ENCODE data around the gene IMPA2. TPM values are rescaled to one million over a fixed set of nuclear protein-coding genes. Genes with fewer than 3 reads are reported as not detected.

The IMPA2 gene
- total RNA-seq, 4 donors from 2014 or later: 121 to 235 (median 164) TPM

- Histone ChIP-seq H3K4me1 (peaks cover 32 to 78% (median 69%) of the 10 kb centered on the region in 3 donors), H3K9me3 (no peaks in the 10 kb centered on the region), H3K36me3 (peaks cover 0 to 88% (median 11%) of the 10 kb centered on the region in 3 donors), H3K4me3 (no peak overlapping the region), H3K27me3 (no peaks in the 10 kb centered on the region), H3K27ac (peak overlapping the region; percentile 74 to 89 (median 80))
- no peak for DNase-seq
- intact Hi-C loops (cut with DNase I): no loop called here
- WGBS, 2 donors: 58 to 66% methylated on average over 11 to 12 of the region's 14 CpGs
- TF ChIP-seq CTCF (IDR thresholded peaks at IDR 0.05) (no peak), POLR2A (IDR thresholded peaks at IDR 0.05) (no peak)
These were observed 33.5 kb downstream of the IMPA2 start for GRCh38 chr18:12014521-12015415.

GRCh38 chr18:12015416-12016062, 34.2 kb downstream of the IMPA2 start:
- 23 to 43% methylated on average over 3 to 10 of the region's 13 CpGs for WGBS, 2 donors
- Histone ChIP-seq H3K4me3 (no peak overlapping the region), H3K36me3 (peaks cover 3 to 88% (median 7%) of the 10 kb centered on the region in 3 donors), H3K4me1 (peaks cover 32 to 71% (median 65%) of the 10 kb centered on the region in 3 donors), H3K27me3 (no peaks in the 10 kb centered on the region), H3K9me3 (no peaks in the 10 kb centered on the region), H3K27ac (peak overlapping the region; percentile 74 to 89 (median 80))
- TF ChIP-seq CTCF (IDR thresholded peaks at IDR 0.05) (no peak), POLR2A (IDR thresholded peaks at IDR 0.05) (no peak)
- DNase-seq: no peak
- intact Hi-C loops (cut with DNase I): no loop called here

- Histone ChIP-seq H3K9me3 (no peaks in the 10 kb centered on the region), H3K27ac (peak overlapping the region in 2 of 4 donors; percentile 40 to 89), H3K36me3 (peaks cover 3 to 83% (median 7%) of the 10 kb centered on the region in 3 donors), H3K27me3 (no peaks in the 10 kb centered on the region), H3K4me1 (peaks cover 30 to 71% (median 58%) of the 10 kb centered on the region in 3 donors), H3K4me3 (no peak overlapping the region)
- TF ChIP-seq CTCF (IDR thresholded peaks at IDR 0.05) (no peak), POLR2A (IDR thresholded peaks at IDR 0.05) (no peak)
- no peak for DNase-seq
- intact Hi-C loops (cut with DNase I): no loop called here
- 70 to 75% methylated on average over 5 of the region's 5 CpGs for WGBS, 2 donors
These were observed 35.8 kb downstream of the IMPA2 start for GRCh38 chr18:12017081-12017480.

- H3K36me3 ChIP-seq: peaks cover 0 to 68% (median 3%) of the 10 kb centered on the region in 3 donors
- peaks cover 22 to 71% (median 52%) of the 10 kb centered on the region in 3 donors for H3K4me1 ChIP-seq
- H3K27me3 ChIP-seq: no peaks in the 10 kb centered on the region
- 87 to 97% methylated on average over 6 to 7 of the region's 7 CpGs for WGBS, 2 donors
- intact Hi-C loops (cut with DNase I): no loop called here
- no peak overlapping the region for H3K4me3 ChIP-seq
- peak overlapping the region in 1 of 4 donors; percentile 84 for H3K27ac ChIP-seq
- H3K9me3 ChIP-seq: no peaks in the 10 kb centered on the region
- DNase-seq: no peak
- no peak for TF ChIP-seq POLR2A (IDR thresholded peaks at IDR 0.05)
- no peak for TF ChIP-seq CTCF (IDR thresholded peaks at IDR 0.05)
These were observed 37.6 kb downstream of the IMPA2 start for GRCh38 chr18:12018861-12019260.

GRCh38 chr18:12021077-12021476, 39.8 kb downstream of the IMPA2 start:
- Histone ChIP-seq H3K4me1 (peaks cover 6 to 65% (median 32%) of the 10 kb centered on the region in 3 donors), H3K4me3 (no peak overlapping the region), H3K9me3 (no peaks in the 10 kb centered on the region), H3K27ac (peak overlapping the region; percentile 63 to 93 (median 74)), H3K27me3 (no peaks in the 10 kb centered on the region), H3K36me3 (peaks cover 0 to 68% (median 3%) of the 10 kb centered on the region in 3 donors)
- TF ChIP-seq POLR2A (IDR thresholded peaks at IDR 0.05) (no peak), CTCF (IDR thresholded peaks at IDR 0.05) (no peak)
- intact Hi-C loops (cut with DNase I): no loop called here
- no peak for DNase-seq
- 100% methylated on average over 1 to 2 of the region's 2 CpGs for WGBS, 2 donors
